Spinal cord (tissue), 10 donors: ENCODE results near the gene TRIM7. TPM values are rescaled to one million over a fixed set of nuclear protein-coding genes. Genes with fewer than 3 reads are reported as not detected.

Experiments
- DNase-seq, 6 donors: peaks; one replicate each; pipeline versions ENCODE4 v3.0.0 to v3.0.0-alpha.2; 2013 to 2015; ENCODE audit warnings: low spot score in 6 of 6, low read depth in 4 of 6
- H3K27ac ChIP-seq: one replicate; pipeline ENCODE4 v1.5.1; 2013; ENCODE audit warnings: low read depth, low read length, control low read depth
- H3K27me3 ChIP-seq: one replicate; pipeline ENCODE4 v1.6.1; 2013; ENCODE audit warnings: low read length; ENCODE audit not compliant: control insufficient read depth, insufficient read depth
- H3K36me3 ChIP-seq: one replicate; pipeline ENCODE4 v1.6.1; 2013; ENCODE audit warnings: low read length; ENCODE audit not compliant: control insufficient read depth, insufficient read depth
- H3K4me1 ChIP-seq: one replicate; pipeline ENCODE4 v1.6.1; 2013; ENCODE audit warnings: low read length; ENCODE audit not compliant: control insufficient read depth, insufficient read depth
- H3K4me3 ChIP-seq: one replicate; pipeline ENCODE4 v1.5.1; 2013; ENCODE audit warnings: low read depth, low read length, control low read depth
- H3K9me3 ChIP-seq: one replicate; pipeline ENCODE4 v1.6.1; 2013; ENCODE audit warnings: low read length; ENCODE audit not compliant: control insufficient read depth, insufficient read depth
- WGBS: methylation state at CpG from one replicate; pipeline ENCODE4 v1.1.5; 2013; ENCODE audit warnings: missing lambda C conversion rate; ENCODE audit not compliant: insufficient coverage; 5-methylcytosine and 5-hydroxymethylcytosine counted together
- long read RNA-seq, 4 donors: transcript quantifications; one replicate each; lab custom pipeline, GENCODE V29; 2026
- polyA plus RNA-seq, 2 donors: library from polyadenylated mRNA; unstranded; fragments of 120-200 nt; gene quantifications; one replicate each; pipeline ENCODE4 v1.2.1, GENCODE V29; 2013; ENCODE audit not compliant: insufficient read length in 2 of 2
- total RNA-seq, 2 donors: library from RNA; depleted of rRNA in 1 of 2; stranded (reverse); fragments of 120-200 nt in 1 of 2; fragments of >200 nt in 1 of 2; gene quantifications; one replicate each; pipeline versions ENCODE4 v1.2.3 to v1.2.4, GENCODE V29; 2013 to 2014
- donor health status: healthy.

The TRIM7 gene
- total RNA-seq (1 to 10 TPM; 1.8 to 1.9 TPM), polyA plus RNA-seq (1 to 10 TPM; 6.4 to 7.3 TPM)
- long read RNA-seq, donor 1, result 0 reads
- long read RNA-seq, donor 2, result 0 reads
- long read RNA-seq, donor 3, result 0 reads
- long read RNA-seq, donor 4, result 0 reads

GRCh38 chr5:181204826-181205760, at the start of gene TRIM7:
TRIM7 (minus strand) TSS chr5:181205196; CDS start chr5:181205110, 86 bp downstream.
- WGBS, result under 1% methylated on average over 94 of the region's 94 CpGs
- peaks cover 36% of the 10 kb centered on the region for H3K27me3 ChIP-seq
- H3K4me3 ChIP-seq, result peak within 1 kb of the TSS; percentile 49
- no peaks in the 10 kb centered on the region for H3K9me3 ChIP-seq
- peak within 1 kb of the TSS; percentile 3 for H3K27ac ChIP-seq
- no peaks in the 10 kb centered on the region for H3K36me3 ChIP-seq
- H3K4me1 ChIP-seq, result peaks cover 38% of the 10 kb centered on the region
- DNase-seq, result peak in 1 of 6 donors; percentile 49

- H3K4me1 ChIP-seq, result peaks cover 48% of the 10 kb centered on the region
- no peaks in the 10 kb centered on the region for H3K27me3 ChIP-seq
- DNase-seq, result no peak
- no peak overlapping the region for H3K4me3 ChIP-seq
- H3K27ac ChIP-seq, result peak overlapping the region; percentile 53
- WGBS, result 84% methylated on average over 3 of the region's 4 CpGs
- no peaks in the 10 kb centered on the region for H3K36me3 ChIP-seq
- no peaks in the 10 kb centered on the region for H3K9me3 ChIP-seq
Observed at GRCh38 chr5:181248277-181248676, 43.3 kb upstream of the TRIM7 start.

DNA sequence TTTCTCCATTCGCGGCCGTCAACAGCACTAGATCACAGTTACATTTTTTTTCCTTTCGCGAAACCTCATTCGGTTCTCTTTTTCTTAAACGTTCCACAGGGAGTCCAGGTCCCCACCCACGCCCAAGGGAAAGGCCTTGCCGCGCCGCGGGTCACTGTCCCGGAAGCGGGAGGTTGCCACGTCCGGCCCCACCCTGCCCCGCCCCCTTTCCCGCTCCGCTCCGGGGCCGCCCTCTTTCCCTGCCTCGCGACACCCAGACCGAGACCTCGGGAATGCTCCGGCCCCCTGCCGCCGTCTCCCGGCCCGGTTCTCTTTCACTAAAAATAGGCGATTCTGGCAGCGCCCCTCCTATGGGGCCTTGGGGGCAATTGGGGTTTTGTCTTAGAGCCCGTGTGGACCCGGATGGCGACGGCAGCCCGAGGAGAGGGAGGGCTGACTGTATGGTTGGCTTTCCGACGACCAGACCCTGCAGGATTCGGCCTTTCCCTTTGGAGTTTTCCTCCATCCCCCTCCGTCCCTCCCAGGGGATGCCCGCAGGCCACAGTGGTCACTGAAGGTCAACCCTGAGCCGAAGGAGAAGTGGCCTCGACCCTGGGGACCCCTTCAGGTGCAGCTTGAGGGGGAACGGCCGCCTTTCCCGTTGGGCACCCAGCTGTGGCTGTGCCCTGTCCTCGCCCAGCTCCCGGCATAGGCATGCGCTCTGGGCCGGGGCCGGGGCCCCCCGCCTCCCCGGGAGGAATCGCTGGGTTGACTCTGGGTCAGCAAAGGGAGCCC, 41.5 kb upstream of the TRIM7 start:
- Histone ChIP-seq H3K36me3 (peaks cover 7% of the 10 kb centered on the region), H3K27ac (peak overlapping the region; percentile 96), H3K27me3 (no peaks in the 10 kb centered on the region), H3K9me3 (no peaks in the 10 kb centered on the region), H3K4me1 (peaks cover 62% of the 10 kb centered on the region), H3K4me3 (peak overlapping the region; percentile 89)
- peak; percentile 56 to 94 (median 74) for DNase-seq
- WGBS, result under 1% methylated on average over 45 of the region's 55 CpGs

GRCh38 chr5:181245427-181246275, 40.7 kb upstream of the TRIM7 start:
- 24% methylated on average over 32 of the region's 34 CpGs for WGBS
- H3K9me3 ChIP-seq, result no peaks in the 10 kb centered on the region
- DNase-seq, result no peak
- H3K27ac ChIP-seq, result peak overlapping the region; percentile 96
- peaks cover 67% of the 10 kb centered on the region for H3K4me1 ChIP-seq
- no peaks in the 10 kb centered on the region for H3K27me3 ChIP-seq
- H3K36me3 ChIP-seq, result peaks cover 15% of the 10 kb centered on the region
- H3K4me3 ChIP-seq, result peak overlapping the region; percentile 89

DNA sequence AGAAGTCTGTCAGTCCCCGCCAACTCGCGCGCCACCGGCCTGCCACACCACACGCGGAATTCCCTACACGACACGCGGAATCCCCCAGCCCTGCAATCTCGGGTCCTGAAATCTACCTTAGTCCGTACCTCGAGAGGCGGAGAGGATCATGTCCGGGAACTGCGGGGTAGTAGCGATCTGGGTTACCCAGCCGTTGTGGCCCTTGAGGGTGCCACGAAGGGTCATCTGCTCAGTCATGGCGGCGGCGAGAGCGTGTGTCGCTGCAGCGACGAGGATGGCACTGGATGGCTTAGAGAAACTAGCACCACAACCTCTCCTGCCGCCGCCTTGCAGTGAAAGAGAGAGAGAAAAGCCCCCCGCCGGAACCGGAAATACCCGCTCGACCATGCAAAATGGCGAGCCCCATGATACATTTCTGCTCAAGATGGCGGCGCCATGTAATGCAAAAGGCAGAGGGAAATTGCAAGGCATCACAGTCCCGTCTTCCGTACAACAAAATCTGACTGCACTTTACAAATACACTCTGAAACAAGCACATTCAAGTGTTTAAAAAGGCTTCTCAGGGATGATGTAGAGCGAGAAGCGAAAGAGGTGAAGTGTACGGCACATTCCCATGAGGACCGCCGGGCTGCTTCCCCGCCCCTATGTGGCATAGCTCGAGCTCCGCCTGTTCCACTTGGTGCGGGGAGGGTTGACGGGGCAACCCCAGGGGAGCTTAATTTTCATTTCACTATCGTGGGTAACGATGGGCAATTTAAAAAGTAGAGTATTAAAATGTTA, 38.8 kb upstream of the TRIM7 start, which contains the start of gene RACK1:
Gene RACK1, minus strand, starts transcription at position 343 of the 780 bp plus-strand sequence. Its CDS starts 106 bp downstream, at position 237.
- no peaks in the 10 kb centered on the region for H3K27me3 ChIP-seq
- peak within 1 kb of the TSS; percentile 98 for H3K4me3 ChIP-seq
- no peaks in the 10 kb centered on the region for H3K9me3 ChIP-seq
- H3K36me3 ChIP-seq, result peaks cover 34% of the 10 kb centered on the region
- DNase-seq, result peak; percentile 91 to 99 (median 96)
- H3K4me1 ChIP-seq, result peaks cover 56% of the 10 kb centered on the region
- peak within 1 kb of the TSS; percentile 98 for H3K27ac ChIP-seq
- WGBS, result 0% methylated on average over 45 of the region's 50 CpGs

- H3K27ac ChIP-seq, result peak overlapping the region; percentile 98
- peak overlapping the region; percentile 98 for H3K4me3 ChIP-seq
- H3K36me3 ChIP-seq, result peaks cover 41% of the 10 kb centered on the region
- DNase-seq, result peak in 1 of 6 donors; percentile 49
- peaks cover 52% of the 10 kb centered on the region for H3K4me1 ChIP-seq
- H3K9me3 ChIP-seq, result no peaks in the 10 kb centered on the region
- no peaks in the 10 kb centered on the region for H3K27me3 ChIP-seq
- 0% methylated on average over 25 of the region's 25 CpGs for WGBS
Observed at GRCh38 chr5:181243018-181243563, 38.1 kb upstream of the TRIM7 start.

DNA sequence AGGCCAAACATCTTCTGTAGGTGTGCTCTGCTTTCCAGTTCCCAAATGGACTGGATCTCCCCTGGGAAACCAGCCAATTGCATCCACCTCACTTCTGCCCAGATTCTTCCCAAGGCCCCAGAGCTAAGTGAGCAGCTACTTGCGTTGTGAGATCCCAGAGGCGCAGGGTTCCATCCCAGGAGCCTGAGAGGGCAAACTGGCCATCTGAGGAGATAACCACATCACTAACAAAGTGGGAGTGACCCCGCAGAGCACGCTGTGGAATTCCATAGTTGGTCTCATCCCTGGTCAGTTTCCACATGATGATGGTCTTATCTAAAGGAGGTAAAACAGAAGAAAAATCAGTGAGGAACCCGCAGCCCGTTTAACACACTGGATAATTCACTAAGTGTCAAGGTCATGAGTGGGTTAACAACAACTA, 37.0 kb upstream of the TRIM7 start:
- 60% methylated on average over 6 of the region's 6 CpGs for WGBS
- no peaks in the 10 kb centered on the region for H3K9me3 ChIP-seq
- peak overlapping the region; percentile 98 for H3K4me3 ChIP-seq
- peaks cover 42% of the 10 kb centered on the region for H3K4me1 ChIP-seq
- peaks cover 51% of the 10 kb centered on the region for H3K36me3 ChIP-seq
- peak overlapping the region; percentile 98 for H3K27ac ChIP-seq
- no peak for DNase-seq
- H3K27me3 ChIP-seq, result no peaks in the 10 kb centered on the region

DNA sequence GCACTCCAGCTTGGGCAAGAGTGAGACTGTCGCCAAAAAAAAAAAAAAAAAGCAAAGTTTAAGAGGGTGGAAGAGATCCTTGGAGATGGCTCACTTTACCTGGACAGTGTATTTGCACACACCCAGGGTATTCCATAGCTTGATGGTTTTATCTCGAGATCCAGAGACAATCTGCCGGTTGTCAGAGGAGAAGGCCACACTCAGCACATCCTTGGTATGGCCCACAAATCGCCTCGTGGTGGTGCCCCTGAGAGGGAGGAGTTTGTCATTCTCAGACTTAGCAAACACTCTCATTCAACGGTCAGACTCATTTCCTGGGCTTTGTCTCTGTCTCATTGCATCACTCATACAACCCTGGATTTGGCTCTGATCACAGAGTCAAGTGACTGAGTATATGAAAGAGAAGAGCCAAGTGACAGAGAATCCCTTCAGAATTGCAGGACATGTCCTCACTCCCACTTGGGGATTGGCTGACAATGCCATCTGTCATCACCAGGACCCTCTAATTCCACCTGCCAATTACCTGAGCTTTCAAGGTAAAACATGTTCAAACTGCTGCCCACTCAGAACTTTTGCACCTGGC, 36.5 kb upstream of the TRIM7 start:
- H3K27me3 ChIP-seq, result no peaks in the 10 kb centered on the region
- no peak for DNase-seq
- H3K36me3 ChIP-seq, result peaks cover 57% of the 10 kb centered on the region
- peaks cover 36% of the 10 kb centered on the region for H3K4me1 ChIP-seq
- no CpG with 5 or more reads among the region's 6 CpGs for WGBS
- peak overlapping the region; percentile 98 for H3K4me3 ChIP-seq
- no peaks in the 10 kb centered on the region for H3K9me3 ChIP-seq
- no peak overlapping the region for H3K27ac ChIP-seq
